Measurements from ENCODE around the gene EPN2.
"Not testable (repeated sequence)": the region's sequence is repeated elsewhere in the genome, so short reads cannot be mapped to it uniquely, and the experiment has no call there.

Gene EPN2

DNA sequence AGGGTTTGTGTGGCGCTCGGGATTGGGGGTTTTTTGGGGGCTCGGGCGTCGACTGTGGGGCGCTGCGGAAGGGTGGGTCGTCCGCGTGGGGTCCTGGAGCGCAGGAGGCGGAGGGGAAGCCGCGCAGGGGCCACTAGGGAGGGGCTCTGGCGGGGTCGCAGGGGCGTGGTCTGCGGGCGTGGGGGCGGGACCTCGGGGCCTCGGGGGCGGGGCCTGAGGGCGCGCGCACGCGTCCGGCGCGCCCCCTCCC lies at the start of gene EPN2:
TSS of gene EPN2 (plus strand) at position 228 of the 250 bp plus-strand sequence. CDS start 45,754 bp downstream, outside the sequence.
- not testable (repeated sequence) for H3K79me2 ChIP-seq (ENCODE audit: insufficient read depth, low read length); H4K20me1 ChIP-seq (ENCODE audit: low read depth, low read length); H3F3A ChIP-seq (ENCODE audit: insufficient read depth); H3K9me2 ChIP-seq (replicated peaks; ENCODE audit: insufficient read depth, low read length); H2AFZ ChIP-seq (ENCODE audit: low read depth, low read length, severe bottlenecking); H3K36me3 ChIP-seq (ENCODE audit: low read length); H3K27me3 ChIP-seq (ENCODE audit: low read length); H3K9me3 ChIP-seq (ENCODE audit: insufficient read depth, low read length); H3K27ac ChIP-seq (ENCODE audit: low read depth, low read length)
- H3K9ac ChIP-seq (ENCODE audit: low read length) = peak within 1 kb of the TSS; percentile 29; the same call in 1 of the 2 replicates
- peak within 1 kb of the TSS; percentile 48 for H3K4me2 ChIP-seq (ENCODE audit: low read depth, low read length, poor library complexity, severe bottlenecking)
- H3K4me3 ChIP-seq (ENCODE audit: insufficient read depth, low read length, poor library complexity, severe bottlenecking) = peak within 1 kb of the TSS; percentile 42

DNA sequence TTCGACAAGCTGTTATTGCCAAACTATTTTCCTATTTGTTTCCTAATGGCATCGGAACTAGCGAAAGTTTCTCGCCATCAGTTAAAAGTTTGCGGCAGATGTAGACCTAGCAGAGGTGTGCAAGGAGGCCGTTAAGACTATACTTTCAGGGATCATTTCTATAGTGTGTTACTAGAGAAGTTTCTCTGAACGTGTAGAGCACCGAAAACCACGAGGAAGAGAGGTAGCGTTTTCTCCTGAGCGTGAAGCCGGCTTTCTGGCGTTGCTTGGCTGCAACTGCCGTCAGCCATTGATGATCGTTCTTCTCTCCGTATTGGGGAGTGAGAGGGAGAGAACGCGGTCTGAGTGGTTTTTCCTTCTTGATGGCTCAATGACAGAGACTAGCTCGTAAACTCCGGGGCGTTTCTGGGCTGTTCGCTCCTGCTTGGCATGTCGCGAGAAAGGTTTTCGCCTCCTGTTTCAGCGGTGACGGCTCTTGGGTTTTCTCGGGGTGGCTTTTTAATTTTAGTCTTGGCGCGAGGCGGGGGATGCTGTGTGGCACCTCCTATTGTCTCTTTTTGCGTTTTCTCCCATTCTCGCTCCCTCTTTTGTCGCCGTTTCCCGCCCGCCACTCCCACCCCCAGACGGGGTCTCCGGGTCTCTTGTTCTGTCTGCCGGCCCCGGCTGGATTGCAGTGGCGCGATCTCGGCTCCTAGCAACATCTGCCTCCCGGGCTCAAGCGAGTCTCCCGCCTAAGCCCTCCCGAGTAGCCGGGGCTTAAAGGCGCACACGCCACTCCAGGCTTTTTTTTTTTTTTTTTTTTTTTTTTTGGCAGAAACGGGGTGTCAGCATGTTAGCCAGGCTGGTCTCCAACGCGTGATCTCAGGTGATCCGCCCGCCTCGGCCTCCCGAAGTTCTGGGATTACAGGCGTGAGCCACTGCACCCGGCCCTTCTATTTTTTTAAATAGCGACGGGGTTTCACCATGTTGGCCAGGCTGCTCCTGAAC lies 49.0 kb upstream of the EPN2 start:
- H2AFZ ChIP-seq (ENCODE audit: low read depth, low read length, severe bottlenecking); H3K79me2 ChIP-seq (ENCODE audit: insufficient read depth, low read length); H3K4me3 ChIP-seq (ENCODE audit: insufficient read depth, low read length, poor library complexity, severe bottlenecking); H3F3A ChIP-seq (ENCODE audit: insufficient read depth); H3K9ac ChIP-seq (ENCODE audit: low read length); H3K27me3 ChIP-seq (ENCODE audit: low read length); H4K20me1 ChIP-seq (ENCODE audit: low read depth, low read length); H3K36me3 ChIP-seq (ENCODE audit: low read length); H3K9me2 ChIP-seq (replicated peaks; ENCODE audit: insufficient read depth, low read length); H3K4me2 ChIP-seq (ENCODE audit: low read depth, low read length, poor library complexity, severe bottlenecking); H3K9me3 ChIP-seq (ENCODE audit: insufficient read depth, low read length); H3K27ac ChIP-seq (ENCODE audit: low read depth, low read length): not testable (repeated sequence)

DNA sequence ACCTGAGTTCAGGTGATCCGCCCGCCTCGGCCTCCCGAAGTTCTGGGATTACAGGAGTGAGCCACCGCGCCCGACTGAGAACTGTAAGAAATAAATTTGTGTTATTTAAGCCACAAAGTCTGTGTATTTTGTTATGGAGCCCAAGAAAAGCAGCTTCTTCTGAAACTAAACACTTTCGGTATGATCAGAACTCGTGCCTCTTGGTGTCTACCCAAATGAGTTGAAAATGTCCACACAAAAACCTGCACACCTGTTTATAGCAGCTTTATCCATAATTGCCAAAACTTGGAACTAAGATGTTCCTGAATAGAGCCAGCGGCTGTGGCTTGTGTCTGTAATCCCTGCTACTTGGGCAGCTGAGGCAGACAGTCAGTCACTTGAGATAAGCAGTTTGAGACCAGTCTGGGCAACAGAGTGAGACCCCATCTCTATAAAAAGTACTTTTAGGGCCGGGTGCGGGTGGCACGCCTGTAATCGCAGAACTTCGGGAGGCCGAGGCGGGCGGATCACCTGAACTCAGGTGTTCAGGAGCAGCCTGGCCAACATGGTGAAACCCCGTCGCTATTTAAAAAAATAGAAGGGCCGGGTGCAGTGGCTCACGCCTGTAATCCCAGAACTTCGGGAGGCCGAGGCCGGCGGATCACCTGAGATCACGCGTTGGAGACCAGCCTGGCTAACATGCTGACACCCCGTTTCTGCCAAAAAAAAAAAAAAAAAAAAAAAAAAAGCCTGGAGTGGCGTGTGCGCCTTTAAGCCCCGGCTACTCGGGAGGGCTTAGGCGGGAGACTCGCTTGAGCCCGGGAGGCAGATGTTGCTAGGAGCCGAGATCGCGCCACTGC lies 48.1 kb upstream of the EPN2 start:
- H4K20me1 ChIP-seq (ENCODE audit: low read depth, low read length); H3K27ac ChIP-seq (ENCODE audit: low read depth, low read length); H3K9ac ChIP-seq (ENCODE audit: low read length); H3F3A ChIP-seq (ENCODE audit: insufficient read depth); H3K36me3 ChIP-seq (ENCODE audit: low read length); H3K79me2 ChIP-seq (ENCODE audit: insufficient read depth, low read length); H3K9me2 ChIP-seq (replicated peaks; ENCODE audit: insufficient read depth, low read length); H3K9me3 ChIP-seq (ENCODE audit: insufficient read depth, low read length); H3K4me2 ChIP-seq (ENCODE audit: low read depth, low read length, poor library complexity, severe bottlenecking); H3K27me3 ChIP-seq (ENCODE audit: low read length); H3K4me3 ChIP-seq (ENCODE audit: insufficient read depth, low read length, poor library complexity, severe bottlenecking); H2AFZ ChIP-seq (ENCODE audit: low read depth, low read length, severe bottlenecking): not testable (repeated sequence)

DNA sequence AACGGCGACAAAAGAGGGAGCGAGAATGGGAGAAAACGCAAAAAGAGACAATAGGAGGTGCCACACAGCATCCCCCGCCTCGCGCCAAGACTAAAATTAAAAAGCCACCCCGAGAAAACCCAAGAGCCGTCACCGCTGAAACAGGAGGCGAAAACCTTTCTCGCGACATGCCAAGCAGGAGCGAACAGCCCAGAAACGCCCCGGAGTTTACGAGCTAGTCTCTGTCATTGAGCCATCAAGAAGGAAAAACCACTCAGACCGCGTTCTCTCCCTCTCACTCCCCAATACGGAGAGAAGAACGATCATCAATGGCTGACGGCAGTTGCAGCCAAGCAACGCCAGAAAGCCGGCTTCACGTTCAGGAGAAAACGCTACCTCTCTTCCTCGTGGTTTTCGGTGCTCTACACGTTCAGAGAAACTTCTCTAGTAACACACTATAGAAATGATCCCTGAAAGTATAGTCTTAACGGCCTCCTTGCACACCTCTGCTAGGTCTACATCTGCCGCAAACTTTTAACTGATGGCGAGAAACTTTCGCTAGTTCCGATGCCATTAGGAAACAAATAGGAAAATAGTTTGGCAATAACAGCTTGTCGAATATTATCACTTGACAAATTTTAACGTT lies 47.3 kb upstream of the EPN2 start:
- not testable (repeated sequence) for H3K27me3 ChIP-seq (ENCODE audit: low read length); H3F3A ChIP-seq (ENCODE audit: insufficient read depth); H3K9ac ChIP-seq (ENCODE audit: low read length); H2AFZ ChIP-seq (ENCODE audit: low read depth, low read length, severe bottlenecking); H4K20me1 ChIP-seq (ENCODE audit: low read depth, low read length); H3K9me3 ChIP-seq (ENCODE audit: insufficient read depth, low read length); H3K4me2 ChIP-seq (ENCODE audit: low read depth, low read length, poor library complexity, severe bottlenecking); H3K9me2 ChIP-seq (replicated peaks; ENCODE audit: insufficient read depth, low read length); H3K27ac ChIP-seq (ENCODE audit: low read depth, low read length); H3K4me3 ChIP-seq (ENCODE audit: insufficient read depth, low read length, poor library complexity, severe bottlenecking); H3K36me3 ChIP-seq (ENCODE audit: low read length); H3K79me2 ChIP-seq (ENCODE audit: insufficient read depth, low read length)

DNA sequence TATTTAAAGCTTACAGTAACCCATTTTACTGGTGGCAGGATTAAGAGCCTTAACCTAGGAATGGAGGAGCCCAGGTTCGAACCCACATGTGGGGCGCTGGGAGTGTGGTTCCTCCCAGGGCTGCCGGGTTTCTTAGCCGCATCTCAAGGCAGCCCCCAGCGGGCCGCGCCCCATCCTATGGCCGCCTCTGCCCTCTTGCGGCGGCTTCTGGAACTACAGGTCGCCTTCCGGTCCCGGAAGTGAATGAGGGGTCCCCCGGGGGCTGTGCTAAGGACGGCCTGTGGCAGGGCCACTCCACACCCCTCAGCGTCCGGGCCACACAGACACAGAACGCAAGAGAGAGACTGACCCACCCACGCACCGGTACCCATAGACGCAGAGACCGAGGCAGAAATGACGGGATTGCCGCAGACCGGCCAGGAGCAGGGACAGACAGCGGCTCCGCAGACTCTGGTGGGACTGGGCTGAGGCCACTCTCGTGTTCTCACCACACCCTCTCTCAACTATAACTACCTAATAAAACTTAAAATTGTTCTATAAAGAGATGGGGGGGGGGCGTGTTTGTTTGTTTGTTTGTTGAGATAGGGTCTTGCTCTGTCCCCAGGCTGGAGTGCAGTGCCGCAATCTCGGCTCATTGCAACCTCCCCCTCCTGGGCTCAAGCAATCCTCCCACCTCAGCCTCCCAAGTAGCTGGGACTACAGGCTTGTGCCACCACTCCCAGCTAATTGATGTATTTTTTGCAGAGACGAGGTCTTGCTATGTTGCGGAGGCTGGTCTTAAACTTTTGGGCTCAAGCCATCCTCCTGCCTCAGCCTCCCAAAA lies 40.6 kb upstream of the EPN2 start:
- H3K4me2 ChIP-seq (ENCODE audit: low read depth, low read length, poor library complexity, severe bottlenecking); H2AFZ ChIP-seq (ENCODE audit: low read depth, low read length, severe bottlenecking); H3K4me3 ChIP-seq (ENCODE audit: insufficient read depth, low read length, poor library complexity, severe bottlenecking); H3F3A ChIP-seq (ENCODE audit: insufficient read depth); H3K79me2 ChIP-seq (ENCODE audit: insufficient read depth, low read length); H3K9me2 ChIP-seq (replicated peaks; ENCODE audit: insufficient read depth, low read length); H3K36me3 ChIP-seq (ENCODE audit: low read length); H4K20me1 ChIP-seq (ENCODE audit: low read depth, low read length); H3K27me3 ChIP-seq (ENCODE audit: low read length); H3K9ac ChIP-seq (ENCODE audit: low read length); H3K9me3 ChIP-seq (ENCODE audit: insufficient read depth, low read length); H3K27ac ChIP-seq (ENCODE audit: low read depth, low read length): not testable (repeated sequence)

DNA sequence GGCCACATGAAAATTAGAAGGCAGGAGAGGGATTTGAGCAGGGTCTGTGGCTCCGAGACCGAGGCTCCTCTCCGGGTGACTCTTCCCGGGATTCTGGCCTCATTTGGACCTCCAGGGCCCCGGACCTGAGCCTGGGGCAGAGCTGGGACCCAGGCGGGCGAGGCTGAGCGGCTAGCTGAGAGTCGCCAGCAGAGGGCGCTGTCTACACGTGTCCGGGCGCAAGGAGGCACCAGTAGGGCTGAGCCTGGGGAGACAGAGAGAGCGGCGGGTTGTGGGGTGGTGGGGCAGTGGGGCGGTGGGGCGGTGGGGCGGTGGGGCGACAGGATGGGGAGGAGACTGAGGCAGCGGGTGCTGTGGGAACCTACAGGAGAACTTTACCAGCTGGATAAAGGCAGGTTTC lies 34.7 kb upstream of the EPN2 start:
- not testable (repeated sequence) for H3K4me2 ChIP-seq (ENCODE audit: low read depth, low read length, poor library complexity, severe bottlenecking); H3K9me3 ChIP-seq (ENCODE audit: insufficient read depth, low read length); H4K20me1 ChIP-seq (ENCODE audit: low read depth, low read length); H3K27ac ChIP-seq (ENCODE audit: low read depth, low read length); H3K9ac ChIP-seq (ENCODE audit: low read length); H3K4me3 ChIP-seq (ENCODE audit: insufficient read depth, low read length, poor library complexity, severe bottlenecking); H3F3A ChIP-seq (ENCODE audit: insufficient read depth); H3K79me2 ChIP-seq (ENCODE audit: insufficient read depth, low read length); H3K36me3 ChIP-seq (ENCODE audit: low read length); H3K9me2 ChIP-seq (replicated peaks; ENCODE audit: insufficient read depth, low read length); H3K27me3 ChIP-seq (ENCODE audit: low read length); H2AFZ ChIP-seq (ENCODE audit: low read depth, low read length, severe bottlenecking)

DNA sequence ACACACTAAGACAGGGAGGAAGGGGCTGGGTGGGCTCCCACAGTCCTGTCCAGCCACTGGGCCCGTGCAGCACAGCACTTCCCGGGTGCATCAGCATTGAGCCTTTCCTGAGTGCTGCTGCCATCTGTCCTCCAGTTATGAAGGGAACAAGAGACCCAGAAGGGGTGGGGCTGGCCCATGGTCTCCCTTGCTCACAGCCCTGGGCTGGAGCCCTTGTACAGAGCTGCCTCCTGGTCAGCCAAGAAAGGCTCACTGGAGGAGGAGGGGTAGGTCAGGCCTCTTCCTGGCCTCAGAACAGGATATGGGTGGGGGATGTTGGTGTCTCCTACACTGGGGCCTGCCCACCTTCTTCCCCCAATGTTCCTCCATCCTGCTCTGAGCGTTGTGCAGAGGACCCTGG lies 33.7 kb upstream of the EPN2 start:
- not testable (repeated sequence) for H3K36me3 ChIP-seq (ENCODE audit: low read length); H3F3A ChIP-seq (ENCODE audit: insufficient read depth); H4K20me1 ChIP-seq (ENCODE audit: low read depth, low read length); H3K4me2 ChIP-seq (ENCODE audit: low read depth, low read length, poor library complexity, severe bottlenecking); H3K27me3 ChIP-seq (ENCODE audit: low read length); H3K9me2 ChIP-seq (replicated peaks; ENCODE audit: insufficient read depth, low read length); H3K9me3 ChIP-seq (ENCODE audit: insufficient read depth, low read length); H3K79me2 ChIP-seq (ENCODE audit: insufficient read depth, low read length); H3K4me3 ChIP-seq (ENCODE audit: insufficient read depth, low read length, poor library complexity, severe bottlenecking); H3K27ac ChIP-seq (ENCODE audit: low read depth, low read length); H3K9ac ChIP-seq (ENCODE audit: low read length); H2AFZ ChIP-seq (ENCODE audit: low read depth, low read length, severe bottlenecking)

All from SU-DHL-6 (cell line).